ENCODE results near the gene ZNF761. TPM values are rescaled to one million over a fixed set of nuclear protein-coding genes. Genes with fewer than 3 reads are reported as not detected.
A peak's percentile ranks its signal among the peaks of the same experiment; 100 is the strongest.
"Not testable (repeated sequence)": the region's sequence is repeated elsewhere in the genome, so short reads cannot be mapped to it uniquely, and the experiment has no call there.

The ZNF761 gene
- total RNA-seq, 1 experiment from 2014 or later, result 15.8 TPM

- no peaks in the 10 kb centered on the region for H3F3A ChIP-seq (ENCODE audit: low read length, unreplicated experiment)
- BruUV-seq (replicated peaks), result TSS peak; percentile 55
- no peak overlapping the region for H3K9ac ChIP-seq (ENCODE audit: low read length)
- intact Hi-C loops (cut with micrococcal nuclease), result loop anchor here (1.0 to 5.0 kb wide), 2 partner anchors 35 to 78 kb away; partner anchors contain the start of gene ZNF761
- peak overlapping the region; percentile 88 for H3K4me3 ChIP-seq (ENCODE audit: low read length)
- peak overlapping the region; percentile 98 for H2AFZ ChIP-seq (ENCODE audit: low read length)
- H3K4me2 ChIP-seq (ENCODE audit: low read length), result peak overlapping the region; percentile 96
- H4K20me1 ChIP-seq (ENCODE audit: low read length), result no peaks in the 10 kb centered on the region
- no peaks in the 10 kb centered on the region for H3K9me2 ChIP-seq (replicated peaks; ENCODE audit: low read length)
- no peaks in the 10 kb centered on the region for H3K79me2 ChIP-seq (ENCODE audit: low read length)
- TF ChIP-seq EZH2phosphoT487 (IDR thresholded peaks at IDR 0.05; ENCODE audit: borderline replicate concordance, low read length) (no peak), EZH2 (IDR thresholded peaks at IDR 0.05; ENCODE audit: low read length, unreplicated experiment) (no peak)
- TF ChIP-seq, protein P1, sequence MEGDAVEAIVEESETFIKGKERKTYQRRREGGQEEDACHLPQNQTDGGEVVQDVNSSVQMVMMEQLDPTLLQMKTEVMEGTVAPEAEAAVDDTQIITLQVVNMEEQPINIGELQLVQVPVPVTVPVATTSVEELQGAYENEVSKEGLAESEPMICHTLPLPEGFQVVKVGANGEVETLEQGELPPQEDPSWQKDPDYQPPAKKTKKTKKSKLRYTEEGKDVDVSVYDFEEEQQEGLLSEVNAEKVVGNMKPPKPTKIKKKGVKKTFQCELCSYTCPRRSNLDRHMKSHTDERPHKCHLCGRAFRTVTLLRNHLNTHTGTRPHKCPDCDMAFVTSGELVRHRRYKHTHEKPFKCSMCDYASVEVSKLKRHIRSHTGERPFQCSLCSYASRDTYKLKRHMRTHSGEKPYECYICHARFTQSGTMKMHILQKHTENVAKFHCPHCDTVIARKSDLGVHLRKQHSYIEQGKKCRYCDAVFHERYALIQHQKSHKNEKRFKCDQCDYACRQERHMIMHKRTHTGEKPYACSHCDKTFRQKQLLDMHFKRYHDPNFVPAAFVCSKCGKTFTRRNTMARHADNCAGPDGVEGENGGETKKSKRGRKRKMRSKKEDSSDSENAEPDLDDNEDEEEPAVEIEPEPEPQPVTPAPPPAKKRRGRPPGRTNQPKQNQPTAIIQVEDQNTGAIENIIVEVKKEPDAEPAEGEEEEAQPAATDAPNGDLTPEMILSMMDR (conservative IDR thresholded peaks at IDR 0.05; ENCODE audit: low read depth, low read length), result no peak; the same call in 1 of the 2 replicates
- H3K36me3 ChIP-seq (ENCODE audit: low read depth, low read length), result peaks cover 2% of the 10 kb centered on the region; the same call in 1 of the 2 replicates
- no peak for DNase-seq
- POLR2A ChIA-PET (ENCODE audit: unreplicated experiment), result no interaction called here
- ATAC-seq, result peak; percentile 37
- CTCF ChIA-PET, result no interaction called here
- no peaks in the 10 kb centered on the region for H3K27me3 ChIP-seq (ENCODE audit: low read length)
- H3K27ac ChIP-seq (ENCODE audit: low read length), result no peak overlapping the region
- no peaks in the 10 kb centered on the region for H3K4me1 ChIP-seq (ENCODE audit: insufficient read depth, low read length)
- peaks cover 6% of the 10 kb centered on the region for H3K9me3 ChIP-seq (ENCODE audit: low read length)
These were observed 35.1 kb downstream of the ZNF761 start for GRCh38 chr19:53466726-53467484.

GRCh38 chr19:53467485-53468262 is 35.9 kb downstream of the ZNF761 start, which contains the start of gene ZNF813:
ZNF813 (plus strand) TSS chr19:53467733; CDS start chr19:53483823, 16,090 bp downstream.
- no peaks in the 10 kb centered on the region for H4K20me1 ChIP-seq (ENCODE audit: low read length)
- peak; percentile 93 for ATAC-seq
- no peaks in the 10 kb centered on the region for H3K4me1 ChIP-seq (ENCODE audit: insufficient read depth, low read length)
- peak within 1 kb of the TSS; percentile 82 for H3K9ac ChIP-seq (ENCODE audit: low read length)
- peak within 1 kb of the TSS; percentile 96 for H3K4me2 ChIP-seq (ENCODE audit: low read length)
- POLR2A ChIA-PET (ENCODE audit: unreplicated experiment), result no interaction called here
- no peaks in the 10 kb centered on the region for H3K27me3 ChIP-seq (ENCODE audit: low read length)
- no peaks in the 10 kb centered on the region for H3F3A ChIP-seq (ENCODE audit: low read length, unreplicated experiment)
- peaks cover 4% of the 10 kb centered on the region for H3K9me3 ChIP-seq (ENCODE audit: low read length)
- peaks cover 3% of the 10 kb centered on the region; the same call in 1 of the 2 replicates for H3K36me3 ChIP-seq (ENCODE audit: low read depth, low read length)
- CTCF ChIA-PET, result no interaction called here
- peak within 1 kb of the TSS; percentile 88 for H3K4me3 ChIP-seq (ENCODE audit: low read length)
- no peaks in the 10 kb centered on the region for H3K79me2 ChIP-seq (ENCODE audit: low read length)
- no TSS peak for BruUV-seq (replicated peaks)
- TF ChIP-seq EZH2 (IDR thresholded peaks at IDR 0.05; ENCODE audit: low read length, unreplicated experiment) (no peak), EZH2phosphoT487 (IDR thresholded peaks at IDR 0.05; ENCODE audit: borderline replicate concordance, low read length) (no peak)
- TF ChIP-seq, protein P1 (conservative IDR thresholded peaks at IDR 0.05; ENCODE audit: low read depth, low read length), result no peak
- H2AFZ ChIP-seq (ENCODE audit: low read length), result peak within 1 kb of the TSS; percentile 98
- intact Hi-C loops (cut with micrococcal nuclease), result loop anchor here (1.0 to 5.0 kb wide), 2 partner anchors 35 to 78 kb away; partner anchors contain the start of gene ZNF761
- peak within 1 kb of the TSS; percentile 28; the same call in 1 of the 2 replicates for H3K27ac ChIP-seq (ENCODE audit: low read length)
- peak; percentile 88 for DNase-seq
- H3K9me2 ChIP-seq (replicated peaks; ENCODE audit: low read length), result no peaks in the 10 kb centered on the region

DNA sequence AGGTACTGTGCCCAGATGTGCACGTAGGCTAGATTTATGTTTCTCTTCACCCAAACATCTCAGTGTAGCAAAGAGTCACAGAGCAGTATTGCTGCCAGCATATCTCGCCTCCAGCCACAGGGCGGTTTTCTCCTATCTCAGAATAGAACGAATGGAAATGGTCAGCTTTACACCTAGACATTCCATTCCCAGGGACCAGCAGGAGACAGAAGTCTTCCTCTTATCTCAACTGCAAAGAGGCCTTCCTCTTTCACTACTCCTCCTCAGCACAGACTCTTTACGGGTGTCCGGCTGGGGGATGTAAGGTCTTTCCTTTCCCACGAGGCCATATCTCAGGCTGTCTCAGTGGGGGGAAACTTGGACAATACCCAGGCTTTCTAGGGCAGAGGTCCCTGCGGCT is 36.8 kb downstream of the ZNF761 start:
- DNase-seq; H3K9me2 ChIP-seq (replicated peaks; ENCODE audit: low read length); H3F3A ChIP-seq (ENCODE audit: low read length, unreplicated experiment); H3K4me1 ChIP-seq (ENCODE audit: insufficient read depth, low read length); H3K27me3 ChIP-seq (ENCODE audit: low read length); H3K36me3 ChIP-seq (ENCODE audit: low read depth, low read length); H2AFZ ChIP-seq (ENCODE audit: low read length); H3K27ac ChIP-seq (ENCODE audit: low read length); H3K79me2 ChIP-seq (ENCODE audit: low read length); CTCF ChIA-PET; H3K9me3 ChIP-seq (ENCODE audit: low read length); ATAC-seq; H4K20me1 ChIP-seq (ENCODE audit: low read length); POLR2A ChIA-PET (ENCODE audit: unreplicated experiment): not testable (repeated sequence)
- Histone ChIP-seq H3K4me2 (ENCODE audit: low read length) (peak overlapping the region; percentile 96), H3K4me3 (ENCODE audit: low read length) (peak overlapping the region; percentile 88), H3K9ac (ENCODE audit: low read length) (peak overlapping the region; percentile 82)
- TSS peak; percentile 59 for BruUV-seq (replicated peaks)
- intact Hi-C loops (cut with micrococcal nuclease), result loop anchor here (5.0 kb wide), 1 partner anchor 36 kb away; the partner anchor contains the start of gene ZNF761
